HK-2 (cell line): ENCODE measurements around the gene SLC22A3.
"Not testable (repeated sequence)": the region's sequence is repeated elsewhere in the genome, so short reads cannot be mapped to it uniquely, and the experiment has no call there.

Experiments used
- DNase-seq: peaks from one replicate; pipeline ENCODE4 v3.0.0-alpha.2; 2018; ENCODE audit not compliant: unreplicated experiment

Gene SLC22A3

DNA sequence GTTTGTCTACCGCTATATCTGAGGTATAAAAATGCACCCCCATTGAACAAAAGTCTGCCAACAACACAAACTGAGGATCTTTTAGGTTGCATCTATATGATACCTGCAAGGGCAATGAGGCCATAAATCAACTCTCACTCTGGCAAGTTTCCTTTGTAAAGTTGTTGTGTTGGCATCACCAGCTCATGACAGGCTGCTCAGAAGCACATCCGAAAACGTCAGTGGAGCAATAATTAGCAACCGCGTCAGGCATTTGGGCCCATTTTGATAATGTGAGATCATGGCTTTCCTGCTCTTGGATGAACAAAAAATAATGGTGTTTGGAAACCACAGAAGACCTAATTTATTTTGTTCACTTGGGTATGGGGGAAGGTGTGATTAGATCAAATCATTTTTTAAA lies 12.0 kb upstream of the SLC22A3 start:
- DNase-seq: no peak

GRCh38 chr6:160337301-160337700 lies 10.9 kb upstream of the SLC22A3 start:
- peak; percentile 29 for DNase-seq

DNA sequence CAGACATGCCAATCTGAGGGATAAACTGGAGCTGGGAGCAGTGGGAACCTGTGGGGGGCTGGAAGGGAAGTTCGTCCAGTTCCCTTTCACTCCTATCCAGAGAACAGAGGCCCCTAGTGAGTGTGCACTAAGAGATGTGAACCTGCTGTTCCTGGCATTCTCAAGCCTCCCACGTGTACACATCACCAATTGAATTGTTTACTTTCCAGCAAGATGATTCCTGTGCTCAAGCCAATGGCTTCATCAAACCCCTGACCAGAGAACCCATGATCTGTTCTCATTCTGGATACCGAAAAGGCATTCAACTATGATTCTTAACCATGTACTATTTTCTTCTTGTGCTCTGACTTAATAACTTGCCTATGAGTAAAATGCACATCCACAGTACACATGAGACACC lies 10.2 kb upstream of the SLC22A3 start:
- no peak for DNase-seq

GRCh38 chr6:160343144-160343543 lies 5.0 kb upstream of the SLC22A3 start:
- no peak for DNase-seq

DNA sequence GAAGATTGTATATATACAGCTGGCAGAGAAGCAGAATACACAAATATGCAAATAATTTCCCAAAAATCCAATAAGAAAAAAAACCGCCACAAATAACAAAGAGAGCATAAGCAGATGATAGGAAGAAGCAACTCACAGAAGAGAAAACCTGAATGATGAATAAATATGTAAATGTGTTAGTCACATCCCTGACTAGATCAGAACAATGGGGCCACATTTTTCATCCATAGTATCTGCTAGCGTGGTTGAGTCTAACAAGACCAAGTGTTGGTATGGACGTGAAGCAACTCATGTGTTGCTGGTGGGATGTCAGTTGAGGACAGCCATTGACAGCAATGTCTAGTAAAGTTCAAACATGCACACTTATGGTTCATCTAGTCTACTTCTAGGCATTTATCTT lies 3.9 kb upstream of the SLC22A3 start:
- no peak for DNase-seq

DNA sequence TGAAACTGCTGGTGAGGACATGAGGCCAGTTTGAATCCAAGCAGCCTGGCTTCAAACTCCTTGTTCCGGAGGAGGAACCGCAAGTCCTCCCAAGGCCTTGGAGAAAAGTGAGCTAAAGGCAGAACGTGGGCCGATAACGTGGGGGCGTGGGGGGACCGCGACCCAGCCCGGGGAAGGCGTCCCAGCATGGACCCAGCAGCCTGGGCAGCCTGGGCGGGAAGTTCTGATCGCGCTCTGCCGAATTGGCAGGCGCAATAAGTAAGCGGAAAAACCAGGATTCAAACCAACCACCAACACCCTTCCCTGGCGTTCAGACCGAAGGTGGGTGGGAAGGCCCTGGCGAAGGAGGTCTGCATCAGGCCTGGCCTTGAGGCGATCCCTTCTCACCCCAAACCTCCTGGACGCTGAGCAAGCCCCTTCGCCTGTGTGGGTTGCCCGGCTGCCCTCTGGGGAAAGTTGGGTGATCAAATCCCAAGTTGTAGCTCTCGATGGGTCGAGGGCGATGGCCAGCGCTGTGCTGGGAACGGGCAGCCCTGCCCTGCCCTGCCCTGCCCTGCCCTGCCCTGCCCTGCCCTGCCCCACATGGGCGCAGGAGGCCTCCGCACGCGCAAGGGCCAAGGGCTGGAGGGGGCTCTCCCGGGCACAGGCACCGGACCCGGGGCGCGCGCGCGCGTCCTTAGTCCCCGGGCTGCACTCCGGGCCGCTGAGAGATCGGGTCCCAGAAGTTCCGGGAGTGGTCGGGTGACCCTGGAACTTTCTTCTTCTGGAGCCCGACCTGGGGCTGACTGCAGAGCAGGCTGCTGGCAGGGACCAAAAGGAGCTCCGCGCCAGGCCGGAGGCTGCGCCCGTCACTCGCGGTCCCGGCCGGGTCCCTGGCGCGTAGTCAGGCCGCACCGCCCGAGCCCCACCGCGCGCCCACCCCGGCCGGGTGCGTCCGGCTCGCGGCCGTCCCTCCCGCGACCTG lies 637 bp upstream of the SLC22A3 start:
- no peak for DNase-seq

GRCh38 chr6:160349020-160349441 lies 853 bp downstream of the SLC22A3 start:
- no peak for DNase-seq

DNA sequence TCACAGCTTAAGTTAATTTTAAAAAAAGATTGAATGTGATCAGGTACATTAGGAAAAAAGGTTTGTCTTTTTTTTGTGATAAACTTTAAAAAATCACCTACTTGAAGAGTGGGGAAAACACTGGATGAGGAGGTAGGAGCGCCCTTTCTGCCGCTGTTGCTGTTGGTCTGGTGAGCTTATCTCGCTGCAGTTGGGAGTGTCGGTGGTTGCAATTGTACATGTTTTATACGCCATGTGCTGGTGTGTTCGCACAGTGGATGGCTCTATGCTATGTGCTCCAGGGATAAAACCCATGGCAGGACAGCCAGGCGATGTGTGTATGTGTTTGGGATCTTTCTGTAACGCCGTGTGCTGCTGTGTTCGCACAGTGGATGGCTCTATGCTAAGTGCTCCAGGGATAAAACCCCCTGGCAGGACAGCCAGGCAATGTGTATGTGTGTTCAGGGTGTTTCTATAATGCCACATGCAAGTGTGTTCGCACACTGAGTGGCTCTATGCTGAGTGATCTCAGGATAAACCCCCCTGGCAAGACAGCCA lies 1.7 kb downstream of the SLC22A3 start:
- no peak for DNase-seq

DNA sequence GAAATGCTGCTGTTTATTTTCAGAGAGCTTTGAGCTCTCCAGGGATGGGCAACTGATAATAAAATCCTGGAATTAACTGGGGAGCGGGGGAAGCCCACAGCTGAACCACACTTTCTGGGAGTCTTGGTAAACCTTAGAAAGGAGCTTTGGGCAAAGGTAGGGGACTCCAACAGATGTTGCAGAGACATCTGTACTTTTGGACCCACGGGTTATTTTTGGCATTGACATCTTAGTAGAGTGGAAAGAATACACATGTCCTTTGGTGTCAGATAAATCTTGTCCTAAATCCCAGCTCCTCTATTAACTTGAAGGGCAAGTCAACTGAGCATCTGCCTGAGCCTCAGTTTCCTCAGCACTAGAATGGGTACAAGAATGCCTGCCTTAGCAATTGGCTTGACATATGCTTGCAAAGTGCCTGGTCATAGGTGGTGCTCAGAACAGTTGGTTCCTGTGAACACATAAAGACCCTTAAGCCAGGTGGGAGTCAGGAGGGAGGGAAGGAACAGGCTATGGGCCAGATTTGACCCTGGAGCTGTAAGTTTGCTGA lies 5.8 kb downstream of the SLC22A3 start:
- DNase-seq: no peak

- DNase-seq: no peak
Observed at GRCh38 chr6:160355001-160355400, 6.8 kb downstream of the SLC22A3 start.

GRCh38 chr6:160356074-160356744 lies 8.0 kb downstream of the SLC22A3 start:
- no peak for DNase-seq

GRCh38 chr6:160357088-160357487 lies 8.9 kb downstream of the SLC22A3 start:
- no peak for DNase-seq

DNA sequence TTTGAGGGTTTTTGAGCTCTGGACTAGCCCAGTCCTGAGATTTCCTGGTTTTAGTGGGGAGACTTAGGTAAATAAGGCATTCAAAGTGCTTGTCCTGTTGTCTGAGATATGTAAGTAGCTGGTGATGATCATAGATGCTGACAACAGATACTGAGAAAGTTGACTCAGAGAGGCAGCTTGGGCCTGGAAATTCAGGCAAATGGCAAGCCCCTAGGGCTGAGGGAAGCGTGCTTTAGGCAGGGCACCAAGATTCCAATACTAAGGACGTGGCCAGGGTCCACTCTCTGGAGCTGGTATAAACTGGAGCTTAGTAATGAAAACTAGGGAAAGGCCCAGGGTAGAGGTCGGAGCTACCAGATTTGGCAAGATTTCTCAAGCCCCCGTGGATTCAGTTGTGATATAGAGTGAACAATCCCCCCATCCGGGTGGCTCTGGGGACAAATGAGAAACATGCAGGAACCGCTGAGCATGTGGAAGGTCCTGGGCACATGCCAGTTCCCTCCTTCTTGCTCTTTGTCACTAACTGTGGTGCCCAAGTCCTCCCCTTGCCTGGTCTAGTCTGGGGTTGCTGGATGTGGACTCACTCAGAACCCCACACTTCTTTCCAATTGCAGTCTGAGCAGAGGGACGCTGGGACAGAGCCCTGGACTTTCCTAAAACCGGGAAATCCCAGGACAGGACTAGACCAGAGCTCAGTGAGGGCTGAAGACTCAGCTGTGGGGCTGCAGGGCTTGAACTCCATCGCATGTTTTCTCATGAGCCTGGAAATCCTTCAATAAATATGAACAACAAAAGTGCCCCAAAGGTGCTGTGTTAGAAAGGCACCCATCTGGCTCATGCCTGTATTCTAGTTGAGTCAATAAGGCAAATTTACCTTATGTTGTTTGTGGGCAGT lies 10.3 kb downstream of the SLC22A3 start:
- no peak for DNase-seq

DNA sequence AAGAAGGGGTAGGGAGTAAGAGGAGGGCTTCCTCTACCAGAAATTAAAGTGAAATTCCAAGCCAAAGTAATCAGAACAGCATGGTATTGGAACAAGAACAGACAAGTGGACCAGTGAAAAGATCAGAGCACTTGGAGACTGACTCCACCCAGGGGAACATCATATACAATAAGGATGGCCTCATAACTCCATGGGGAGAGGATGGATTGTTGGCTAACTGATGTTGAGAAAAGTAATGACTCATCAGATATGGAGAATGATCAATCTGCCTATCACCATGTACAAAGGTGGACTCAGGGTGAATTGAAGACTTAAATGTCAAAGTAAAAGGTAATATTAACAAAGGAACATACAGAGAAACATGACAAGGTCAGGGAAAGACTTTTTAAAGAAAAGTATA lies 12.8 kb downstream of the SLC22A3 start:
- DNase-seq: no peak

GRCh38 chr6:160362556-160362955 lies 14.4 kb downstream of the SLC22A3 start:
- no peak for DNase-seq

- DNase-seq: no peak
Observed at GRCh38 chr6:160363016-160363996, 15.1 kb downstream of the SLC22A3 start.

GRCh38 chr6:160365117-160365516 lies 16.9 kb downstream of the SLC22A3 start:
- DNase-seq: no peak

DNA sequence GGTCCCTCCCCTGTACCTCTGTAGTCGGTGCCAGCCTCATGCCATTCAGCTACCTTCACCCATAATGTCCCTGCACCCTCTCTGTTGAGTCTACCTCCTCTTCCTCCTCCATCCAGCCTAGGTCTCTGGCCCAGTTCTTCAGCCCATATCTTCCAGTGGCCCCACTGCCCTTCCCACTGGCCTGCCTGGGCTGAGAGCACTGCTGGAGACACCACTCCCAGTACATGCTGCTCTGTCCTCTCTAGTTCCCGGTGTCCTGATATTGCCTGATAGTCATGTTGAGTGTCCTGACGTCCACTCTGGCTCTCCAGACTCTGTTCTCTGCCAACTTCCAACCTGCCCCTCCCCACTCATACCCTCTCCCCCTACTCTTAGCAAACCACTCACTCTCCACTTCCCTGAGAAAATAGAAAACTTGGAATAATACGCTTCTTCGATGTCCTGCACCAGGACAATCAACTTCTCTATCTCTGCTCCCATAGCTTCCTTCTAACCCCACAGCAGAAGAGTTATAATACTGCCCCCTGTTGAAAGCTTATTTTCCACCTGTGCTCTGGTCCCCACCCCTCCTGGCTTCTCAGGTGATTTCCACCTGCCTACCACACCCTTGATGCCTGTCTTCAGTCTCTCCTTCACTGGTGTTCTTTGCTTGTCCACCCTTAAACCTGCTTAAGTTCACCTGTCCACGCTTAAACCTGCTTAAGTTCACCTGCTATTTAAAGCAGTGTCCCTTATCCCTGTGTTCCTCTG lies 19.8 kb downstream of the SLC22A3 start:
- no peak for DNase-seq

DNA sequence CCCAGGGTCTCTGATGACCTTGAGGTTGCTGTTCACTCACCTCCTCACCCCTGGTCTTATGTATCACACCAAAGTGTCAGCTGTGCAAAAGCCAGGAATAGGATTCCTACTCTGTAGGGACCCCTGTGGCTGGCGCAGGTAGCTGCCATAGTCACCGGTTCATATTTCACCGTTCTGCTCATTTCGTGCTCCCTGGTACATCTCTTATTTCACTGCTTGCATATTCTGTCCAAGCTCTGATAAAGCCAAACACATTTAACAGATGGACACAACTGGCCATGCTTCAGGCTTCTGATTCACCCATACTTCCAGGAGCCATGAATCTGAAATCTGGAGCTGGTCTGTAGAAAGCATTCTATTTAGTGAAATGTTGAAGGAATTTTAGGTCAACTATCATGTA lies 20.5 kb downstream of the SLC22A3 start:
- no peak for DNase-seq

DNA sequence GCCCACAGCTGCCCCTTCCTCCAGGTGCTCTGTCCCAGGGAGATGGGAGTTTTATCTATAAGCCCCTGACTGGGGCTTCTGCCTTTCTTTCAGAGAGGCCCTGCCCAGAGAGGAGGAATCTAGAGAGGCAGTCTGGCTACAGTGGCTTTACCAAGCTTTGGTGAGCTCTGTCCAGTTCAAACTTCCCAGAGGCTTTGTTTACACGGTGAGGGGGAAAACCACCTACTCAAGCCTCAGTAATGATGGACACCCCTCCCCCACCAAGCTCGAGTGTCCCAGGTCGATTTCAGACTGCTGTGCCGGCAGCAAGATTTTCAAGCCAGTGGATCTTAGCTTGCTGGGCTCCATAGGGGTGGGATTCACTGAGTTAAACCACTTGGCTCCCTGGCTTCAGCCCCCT lies 25.4 kb downstream of the SLC22A3 start:
- not testable (repeated sequence) for DNase-seq
